Keratinocyte (primary cell): ENCODE measurements around the gene FAT4. TPM values are rescaled to one million over a fixed set of nuclear protein-coding genes. Genes with fewer than 3 reads are reported as not detected.

Source experiments
- DNase-seq: peaks from one replicate; pipeline ENCODE4 v3.0.0-alpha.2; 2011; ENCODE audit warnings: low read depth, missing footprints, low spot score
- FAIRE-seq: peaks from 2 replicates; lab custom pipeline; 2011; peaks lifted over from hg19 to GRCh38; lab: Jason Lieb, UNC
- H2AFZ ChIP-seq: 2 replicates; pipeline ENCODE4 v1.6.0; 2012; ENCODE audit warnings: low read length, control low read depth, inconsistent platforms; ENCODE audit not compliant: control insufficient read depth
- H3K27ac ChIP-seq: 2 replicates; pipeline ENCODE4 v1.5.1; 2011; ENCODE audit warnings: low read length; ENCODE audit not compliant: control insufficient read depth, insufficient read depth
- H3K27me3 ChIP-seq: 3 replicates; pipeline ENCODE4 v1.6.0; 2011; ENCODE audit warnings: low read length; ENCODE audit not compliant: control insufficient read depth, insufficient read depth; ENCODE audit errors: extremely low read depth
- H3K36me3 ChIP-seq, 2 experiments: 2 replicates in 1 of 2; 3 replicates in 1 of 2; pipeline ENCODE4 v1.5.1; 2011; ENCODE audit warnings: low read length in 2 of 2, mild to moderate bottlenecking in 1 of 2; ENCODE audit not compliant: control insufficient read depth in 2 of 2, insufficient read depth in 2 of 2; ENCODE audit errors: extremely low read depth in 1 of 2
- H3K4me1 ChIP-seq: 3 replicates; pipeline ENCODE4 v1.5.1; 2011; ENCODE audit warnings: low read length; ENCODE audit not compliant: control insufficient read depth, insufficient read depth; ENCODE audit errors: extremely low read depth
- H3K4me2 ChIP-seq: 3 replicates; pipeline ENCODE4 v1.6.0; 2011; ENCODE audit warnings: low read depth, low read length; ENCODE audit not compliant: control insufficient read depth, insufficient read depth; ENCODE audit errors: extremely low read depth
- H3K4me3 ChIP-seq, 3 experiments: fragments of 200-600 bp in 1 of 3; sonication (generic) in 1 of 3; 2 replicates in 2 of 3; 3 replicates in 1 of 3; pipeline ENCODE4 v1.5.1; 2011 to 2016; ENCODE audit warnings: low read length in 3 of 3, mild to moderate bottlenecking in 3 of 3, control low read depth in 2 of 3, inconsistent platforms in 1 of 3, low read depth in 1 of 3, mixed read lengths in 1 of 3, mixed run types in 1 of 3, moderate library complexity in 1 of 3; ENCODE audit not compliant: control insufficient read depth in 2 of 3, insufficient read depth in 2 of 3; ENCODE audit errors: extremely low read depth in 1 of 3
- H3K79me2 ChIP-seq: 2 replicates; pipeline ENCODE4 v1.6.0; 2012; ENCODE audit warnings: low read length; ENCODE audit not compliant: control insufficient read depth, insufficient read depth
- H3K9ac ChIP-seq: 3 replicates; pipeline ENCODE4 v1.6.0; 2011; ENCODE audit warnings: low read length; ENCODE audit not compliant: control insufficient read depth, insufficient read depth; ENCODE audit errors: extremely low read depth
- H3K9me1 ChIP-seq: 3 replicates; pipeline ENCODE4 v1.6.0; 2011; ENCODE audit warnings: low read length; ENCODE audit not compliant: control insufficient read depth, insufficient read depth; ENCODE audit errors: extremely low read depth
- H3K9me3 ChIP-seq: 2 replicates; pipeline ENCODE4 v1.5.1; 2012; ENCODE audit warnings: low read depth, low read length; ENCODE audit not compliant: control insufficient read depth
- H4K20me1 ChIP-seq: 3 replicates; pipeline ENCODE4 v1.6.0; 2011; ENCODE audit warnings: low read length; ENCODE audit not compliant: control insufficient read depth, insufficient read depth; ENCODE audit errors: extremely low read depth
- EZH2 ChIP-seq: IDR thresholded peaks from one replicate; pipeline ENCODE4 v1.6.1; 2012; ENCODE audit warnings: inconsistent platforms, mild to moderate bottlenecking, low read length, moderate library complexity
- dilution Hi-C: fragments of 300-500 bp; cut with MboI; formaldehyde crosslinking; loops from one replicate; pipeline ENCODE4 v1.7.0; 2020; ENCODE audit warnings: low sequenced_read_pairs; ENCODE audit not compliant: extremely low pct_ligation_motif_present
- polyA plus RNA-seq, 5 experiments: library from polyadenylated mRNA; depleted of rRNA in 3 of 5; stranded (reverse) in 3 of 5; stranded (forward) in 1 of 5; unstranded in 1 of 5; fragments of >200 nt; gene quantifications; 1 replicate in 1 of 5; 2 replicates in 3 of 5; 3 replicates in 1 of 5; pipeline versions ENCODE4 v1.2.1 to v1.2.3, GENCODE V29; 2011 to 2012; ENCODE audit warnings: missing spikeins in 2 of 5, low read depth in 1 of 5, low replicate concordance in 1 of 5
- TF ChIP-seq, protein P1 (sequence below), 3 experiments: IDR thresholded peaks in 1 of 3; conservative IDR thresholded peaks in 1 of 3; optimal IDR thresholded peaks in 1 of 3; 2 replicates in 2 of 3; 3 replicates in 1 of 3; pipeline versions ENCODE3 to v1.5.1; 2011; ENCODE audit warnings: low read length in 3 of 3, mild to moderate bottlenecking in 3 of 3, moderate library complexity in 2 of 3, control low read depth in 1 of 3, inconsistent platforms in 1 of 3; ENCODE audit not compliant: insufficient read depth in 2 of 3; ENCODE audit errors: extremely low read depth in 1 of 3

Gene FAT4
- polyA plus RNA-seq, 1 donor (not counting 4 experiments of a cell fraction or from before 2014, with no cell fraction given) = 1.6 TPM

DNA sequence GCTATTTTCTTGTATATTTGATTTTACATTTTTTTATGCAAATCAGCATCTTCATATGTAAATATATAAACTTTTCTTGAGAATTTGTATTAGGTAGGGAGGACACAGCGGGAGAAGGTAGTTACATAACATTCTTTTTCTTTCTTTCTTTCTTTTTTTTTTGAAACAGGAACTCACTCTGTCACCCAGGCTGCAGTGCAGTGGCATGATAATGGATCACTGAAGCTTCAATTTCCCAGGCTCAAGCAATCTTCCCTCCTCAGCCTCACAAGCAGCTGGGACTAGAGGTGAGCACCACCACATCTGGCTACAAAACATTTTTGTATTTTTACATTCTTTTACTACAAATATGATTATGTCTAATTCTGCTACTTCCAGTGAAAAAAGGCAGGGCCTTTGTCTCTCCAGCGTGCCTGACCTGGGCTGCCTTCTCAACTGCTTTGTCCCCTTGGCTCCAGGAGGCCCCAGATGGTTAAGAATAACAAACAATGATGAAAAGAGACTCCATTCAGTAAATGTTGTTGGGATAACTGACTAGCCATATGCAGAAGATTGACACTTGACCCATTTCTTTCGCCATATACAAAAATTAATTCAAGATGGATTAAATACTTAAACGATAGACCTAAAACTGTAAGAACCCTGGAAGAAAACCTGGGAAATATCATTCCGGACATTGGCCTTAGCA lies 46.5 kb upstream of the FAT4 start:
- Histone ChIP-seq H4K20me1 (no peaks in the 10 kb centered on the region), H3K9ac (no peak overlapping the region), H3K4me3 (no peak overlapping the region), H3K27ac (no peak overlapping the region), H3K9me3 (no peaks in the 10 kb centered on the region), H3K27me3 (no peaks in the 10 kb centered on the region), H3K36me3 (no peaks in the 10 kb centered on the region), H2AFZ (no peak overlapping the region), H3K4me1 (peaks cover 14% of the 10 kb centered on the region), H3K79me2 (no peaks in the 10 kb centered on the region), H3K9me1 (no peaks in the 10 kb centered on the region), H3K4me2 (no peak overlapping the region)
- dilution Hi-C loops = no loop called here
- no peak for TF ChIP-seq EZH2
- no peak for DNase-seq
- no peak for FAIRE-seq

GRCh38 chr4:125276811-125277210 lies 37.9 kb upstream of the FAT4 start:
- H3K27ac ChIP-seq = no peak overlapping the region
- no peaks in the 10 kb centered on the region for H3K9me1 ChIP-seq
- no peaks in the 10 kb centered on the region for H3K4me1 ChIP-seq
- no peaks in the 10 kb centered on the region for H3K36me3 ChIP-seq
- no peak overlapping the region for H3K4me2 ChIP-seq
- no peaks in the 10 kb centered on the region for H3K9me3 ChIP-seq
- FAIRE-seq (no peak), DNase-seq (no peak)
- dilution Hi-C loops = loop anchor here (25.0 kb wide), 1 partner anchor 940 kb away; no protein-coding TSS in a partner anchor
- no peaks in the 10 kb centered on the region for H3K79me2 ChIP-seq
- no peaks in the 10 kb centered on the region for H3K27me3 ChIP-seq
- no peak overlapping the region for H2AFZ ChIP-seq
- H3K9ac ChIP-seq = no peak overlapping the region
- TF ChIP-seq EZH2 = no peak
- TF ChIP-seq, protein P1, sequence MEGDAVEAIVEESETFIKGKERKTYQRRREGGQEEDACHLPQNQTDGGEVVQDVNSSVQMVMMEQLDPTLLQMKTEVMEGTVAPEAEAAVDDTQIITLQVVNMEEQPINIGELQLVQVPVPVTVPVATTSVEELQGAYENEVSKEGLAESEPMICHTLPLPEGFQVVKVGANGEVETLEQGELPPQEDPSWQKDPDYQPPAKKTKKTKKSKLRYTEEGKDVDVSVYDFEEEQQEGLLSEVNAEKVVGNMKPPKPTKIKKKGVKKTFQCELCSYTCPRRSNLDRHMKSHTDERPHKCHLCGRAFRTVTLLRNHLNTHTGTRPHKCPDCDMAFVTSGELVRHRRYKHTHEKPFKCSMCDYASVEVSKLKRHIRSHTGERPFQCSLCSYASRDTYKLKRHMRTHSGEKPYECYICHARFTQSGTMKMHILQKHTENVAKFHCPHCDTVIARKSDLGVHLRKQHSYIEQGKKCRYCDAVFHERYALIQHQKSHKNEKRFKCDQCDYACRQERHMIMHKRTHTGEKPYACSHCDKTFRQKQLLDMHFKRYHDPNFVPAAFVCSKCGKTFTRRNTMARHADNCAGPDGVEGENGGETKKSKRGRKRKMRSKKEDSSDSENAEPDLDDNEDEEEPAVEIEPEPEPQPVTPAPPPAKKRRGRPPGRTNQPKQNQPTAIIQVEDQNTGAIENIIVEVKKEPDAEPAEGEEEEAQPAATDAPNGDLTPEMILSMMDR (optimal IDR thresholded peaks at IDR 0.05 in 1 of 3, IDR thresholded peaks at IDR 0.05 in 1 of 3, conservative IDR thresholded peaks at IDR 0.05 in 1 of 3; ENCODE audit: extremely low read depth in 1 of 3, insufficient read depth in 2 of 3, low read length in 3 of 3) = no peak
- no peaks in the 10 kb centered on the region for H4K20me1 ChIP-seq
- H3K4me3 ChIP-seq = no peak overlapping the region

DNA sequence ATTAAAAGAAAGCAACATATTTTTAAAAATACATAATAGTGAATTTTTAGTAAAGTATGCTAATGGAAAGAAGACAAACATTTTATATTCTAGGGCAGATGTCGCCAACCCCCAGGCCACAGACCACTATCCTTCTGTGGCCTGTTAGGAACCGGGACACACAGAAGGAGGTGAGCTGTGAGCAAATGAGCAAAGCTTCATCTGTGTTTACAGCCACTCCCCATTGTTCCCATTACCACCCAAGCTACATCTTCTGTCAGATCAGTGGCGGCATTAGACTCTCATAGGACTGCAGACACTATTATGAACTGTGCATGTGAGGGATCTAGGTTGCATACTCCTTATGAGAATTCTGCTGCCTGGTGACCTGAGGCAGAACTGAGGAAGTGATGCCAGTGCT lies 37.0 kb upstream of the FAT4 start:
- Histone ChIP-seq H3K27ac (no peak overlapping the region), H3K4me3 (no peak overlapping the region), H3K4me1 (no peaks in the 10 kb centered on the region), H2AFZ (no peak overlapping the region), H4K20me1 (no peaks in the 10 kb centered on the region), H3K9me3 (no peaks in the 10 kb centered on the region), H3K9me1 (no peaks in the 10 kb centered on the region), H3K4me2 (no peak overlapping the region), H3K79me2 (no peaks in the 10 kb centered on the region), H3K9ac (no peak overlapping the region), H3K27me3 (no peaks in the 10 kb centered on the region), H3K36me3 (no peaks in the 10 kb centered on the region)
- DNase-seq (no peak), FAIRE-seq (no peak)
- no peak for TF ChIP-seq EZH2
- TF ChIP-seq, protein P1 (optimal IDR thresholded peaks at IDR 0.05 in 1 of 3, IDR thresholded peaks at IDR 0.05 in 1 of 3, conservative IDR thresholded peaks at IDR 0.05 in 1 of 3; ENCODE audit: extremely low read depth in 1 of 3, insufficient read depth in 2 of 3, low read length in 3 of 3) = no peak
- dilution Hi-C loops = loop anchor here (25.0 kb wide), 1 partner anchor 940 kb away; no protein-coding TSS in a partner anchor
